ENCODE data around the gene MYO10.

The MYO10 gene

DNA sequence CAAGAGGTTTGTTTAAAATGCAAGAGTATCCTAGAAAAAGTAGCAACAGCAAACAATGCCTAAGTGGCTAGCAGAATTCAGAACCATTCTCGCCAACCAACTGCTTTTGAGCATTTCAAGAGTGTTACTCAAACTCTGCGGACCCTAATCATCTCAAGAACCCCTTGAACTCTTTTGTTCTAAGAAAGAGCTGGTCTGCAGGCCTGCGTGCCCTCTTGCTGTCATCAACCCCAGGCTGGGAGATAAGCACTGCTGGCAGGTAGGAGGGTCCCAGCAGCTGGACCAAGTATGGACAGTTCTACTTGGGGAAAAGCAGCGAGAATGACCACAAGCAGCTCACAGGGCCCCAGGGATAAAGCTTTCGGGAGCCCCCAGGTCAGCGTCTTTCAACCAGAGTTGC lies 38.3 kb downstream of the MYO10 start:
- no peak overlapping the region for H3K9ac ChIP-seq (ENCODE audit: low read length in 2 of 2)
- H3K36me3 ChIP-seq (ENCODE audit: control insufficient read depth in 2 of 2, insufficient read depth in 2 of 2, low read length in 2 of 2): no peaks in the 10 kb centered on the region
- no peaks in the 10 kb centered on the region for H3K27me3 ChIP-seq (ENCODE audit: control insufficient read depth in 1 of 2, insufficient read depth in 2 of 2, low read length in 2 of 2)
- H3K4me1 ChIP-seq (ENCODE audit: control insufficient read depth, insufficient read depth, low read length): peaks cover 4% of the 10 kb centered on the region
- no peak overlapping the region for H3K27ac ChIP-seq (ENCODE audit: low read length)
- H3K9me3 ChIP-seq (ENCODE audit: control insufficient read depth in 2 of 2, low read length in 2 of 2): no peaks in the 10 kb centered on the region
- H3K4me3 ChIP-seq (ENCODE audit: low read length in 2 of 2): no peak overlapping the region

DNA sequence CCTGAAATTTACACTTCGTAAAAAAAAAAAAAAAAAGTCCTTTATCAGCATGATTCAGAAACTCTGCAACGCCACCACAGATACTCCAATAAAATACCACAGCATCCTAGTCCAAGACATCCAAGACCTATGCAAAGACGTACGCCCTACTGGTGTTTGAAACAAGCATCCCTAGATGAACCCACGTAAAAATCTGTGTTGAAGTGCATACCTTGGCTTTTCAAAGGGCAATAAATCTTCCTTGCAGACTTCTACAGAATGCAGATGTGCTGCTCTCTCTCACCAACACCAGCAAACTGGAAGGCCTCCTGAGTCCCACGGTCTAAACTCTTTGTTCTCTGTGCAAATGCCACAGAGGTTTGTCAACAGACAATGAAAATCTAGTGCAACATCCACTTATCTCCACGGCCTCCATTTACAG lies 38.8 kb downstream of the MYO10 start:
- Histone ChIP-seq H3K27me3 (ENCODE audit: control insufficient read depth in 1 of 2, insufficient read depth in 2 of 2, low read length in 2 of 2) (no peaks in the 10 kb centered on the region), H3K9ac (ENCODE audit: low read length in 2 of 2) (no peak overlapping the region), H3K36me3 (ENCODE audit: control insufficient read depth in 2 of 2, insufficient read depth in 2 of 2, low read length in 2 of 2) (no peaks in the 10 kb centered on the region), H3K4me1 (ENCODE audit: control insufficient read depth, insufficient read depth, low read length) (peaks cover 4% of the 10 kb centered on the region), H3K4me3 (ENCODE audit: low read length in 2 of 2) (no peak overlapping the region), H3K9me3 (ENCODE audit: control insufficient read depth in 2 of 2, low read length in 2 of 2) (no peaks in the 10 kb centered on the region), H3K27ac (ENCODE audit: low read length) (no peak overlapping the region)

DNA sequence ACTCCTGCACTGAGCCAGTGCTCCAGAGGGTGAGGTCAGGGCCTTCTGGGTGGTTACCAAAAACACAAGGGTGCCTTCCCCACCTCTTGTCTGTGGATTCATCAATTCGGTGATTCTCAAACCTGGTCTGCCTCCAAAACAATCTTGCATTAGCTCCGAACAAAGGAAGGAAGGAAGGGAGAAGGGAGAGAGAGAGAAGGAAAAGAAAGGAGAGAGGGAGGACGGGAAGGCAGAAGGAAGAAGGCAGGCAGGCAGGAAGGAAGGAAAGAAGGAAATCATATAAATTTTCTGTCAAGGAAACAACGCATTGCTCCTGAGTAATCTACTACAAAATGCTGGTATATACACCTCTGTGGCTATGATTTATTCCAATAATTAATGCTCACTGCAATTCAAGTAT lies 39.3 kb downstream of the MYO10 start:
- H3K4me3 ChIP-seq (ENCODE audit: low read length in 2 of 2): no peak overlapping the region

DNA sequence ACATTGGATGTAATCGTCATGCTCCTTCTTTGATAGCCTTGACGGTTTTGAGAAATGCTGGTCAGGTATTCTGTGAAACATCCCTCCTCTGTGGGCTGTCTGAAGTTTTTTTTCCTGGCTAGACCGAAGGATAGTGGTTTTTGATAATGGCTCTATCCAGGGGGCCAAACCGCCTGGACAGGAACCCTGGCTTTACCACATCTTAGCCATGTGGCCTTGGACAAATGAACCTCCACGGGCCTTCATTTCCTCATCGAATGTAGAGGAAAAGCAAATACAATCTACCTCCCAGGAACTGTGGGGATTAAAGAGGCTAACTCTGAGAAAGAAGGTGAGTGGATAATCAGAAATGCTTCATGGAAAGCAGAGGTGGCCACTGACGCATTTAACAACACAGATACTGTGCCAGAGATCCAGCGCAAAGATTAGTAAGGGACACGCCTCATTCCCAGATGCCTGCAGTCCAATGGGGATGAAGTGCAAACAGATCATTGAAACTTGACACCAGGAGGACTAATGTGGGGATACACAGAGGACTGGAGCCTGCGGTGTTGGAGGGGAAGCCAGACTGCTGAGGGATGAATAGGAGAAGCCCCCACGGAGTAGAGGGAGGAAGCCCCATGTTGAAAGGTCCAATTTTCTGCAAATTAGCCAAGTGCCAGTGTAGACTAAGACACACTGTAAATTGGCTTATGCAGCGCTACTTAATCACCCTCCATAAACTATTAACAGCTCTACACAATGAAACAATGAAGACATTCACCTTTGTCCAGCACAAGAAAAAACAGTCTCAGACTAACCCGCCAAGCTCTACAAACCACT lies 41.6 kb downstream of the MYO10 start:
- no peaks in the 10 kb centered on the region for H3K9me3 ChIP-seq (ENCODE audit: control insufficient read depth in 2 of 2, low read length in 2 of 2)
- no peak overlapping the region for H3K27ac ChIP-seq (ENCODE audit: low read length)
- H3K27me3 ChIP-seq (ENCODE audit: control insufficient read depth in 1 of 2, insufficient read depth in 2 of 2, low read length in 2 of 2): no peaks in the 10 kb centered on the region
- peaks cover 4% of the 10 kb centered on the region for H3K4me1 ChIP-seq (ENCODE audit: control insufficient read depth, insufficient read depth, low read length)
- H3K9ac ChIP-seq (ENCODE audit: low read length in 2 of 2): no peak overlapping the region
- H3K4me3 ChIP-seq (ENCODE audit: low read length in 2 of 2): no peak overlapping the region
- H3K36me3 ChIP-seq (ENCODE audit: control insufficient read depth in 2 of 2, insufficient read depth in 2 of 2, low read length in 2 of 2): no peaks in the 10 kb centered on the region

More for the DNA sequence above, 39.3 kb downstream of the MYO10 start:
- H3K27me3 ChIP-seq (ENCODE audit: control insufficient read depth in 1 of 2, insufficient read depth in 2 of 2, low read length in 2 of 2): no peaks in the 10 kb centered on the region
- H3K27ac ChIP-seq (ENCODE audit: low read length): no peak overlapping the region
- H3K36me3 ChIP-seq (ENCODE audit: control insufficient read depth in 2 of 2, insufficient read depth in 2 of 2, low read length in 2 of 2): no peaks in the 10 kb centered on the region
- no peaks in the 10 kb centered on the region for H3K9me3 ChIP-seq (ENCODE audit: control insufficient read depth in 2 of 2, low read length in 2 of 2)
- no peak overlapping the region for H3K9ac ChIP-seq (ENCODE audit: low read length in 2 of 2)
- H3K4me1 ChIP-seq (ENCODE audit: control insufficient read depth, insufficient read depth, low read length): peaks cover 4% of the 10 kb centered on the region

DNA sequence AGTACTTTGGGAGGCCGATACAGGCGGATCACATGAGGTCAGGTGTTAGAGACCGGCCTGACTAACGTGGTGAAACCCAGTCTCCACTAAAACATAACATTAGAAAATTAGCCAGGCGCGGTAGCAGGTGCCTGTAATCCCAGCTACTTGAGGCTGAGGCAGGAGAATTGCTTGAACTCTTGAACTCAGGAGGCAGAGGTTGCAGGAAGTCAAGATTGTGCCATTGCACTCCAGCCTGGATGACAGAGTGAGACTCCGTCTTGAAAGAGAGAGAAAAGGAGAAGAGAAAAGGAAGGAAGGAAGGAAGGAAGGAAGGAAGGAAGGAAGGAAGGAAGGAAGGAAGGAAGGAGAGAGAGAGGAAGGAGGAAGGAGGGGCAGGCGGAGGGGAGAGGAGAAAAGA lies 45.1 kb downstream of the MYO10 start:
- no peak overlapping the region for H3K27ac ChIP-seq (ENCODE audit: low read length)
- H3K4me3 ChIP-seq (ENCODE audit: low read length in 2 of 2): no peak overlapping the region
- no peaks in the 10 kb centered on the region for H3K36me3 ChIP-seq (ENCODE audit: control insufficient read depth in 2 of 2, insufficient read depth in 2 of 2, low read length in 2 of 2)
- peaks cover 6% of the 10 kb centered on the region for H3K4me1 ChIP-seq (ENCODE audit: control insufficient read depth, insufficient read depth, low read length)
- H3K9ac ChIP-seq (ENCODE audit: low read length in 2 of 2): no peak overlapping the region
- H3K27me3 ChIP-seq (ENCODE audit: control insufficient read depth in 1 of 2, insufficient read depth in 2 of 2, low read length in 2 of 2): no peaks in the 10 kb centered on the region
- H3K9me3 ChIP-seq (ENCODE audit: control insufficient read depth in 2 of 2, low read length in 2 of 2): no peaks in the 10 kb centered on the region

DNA sequence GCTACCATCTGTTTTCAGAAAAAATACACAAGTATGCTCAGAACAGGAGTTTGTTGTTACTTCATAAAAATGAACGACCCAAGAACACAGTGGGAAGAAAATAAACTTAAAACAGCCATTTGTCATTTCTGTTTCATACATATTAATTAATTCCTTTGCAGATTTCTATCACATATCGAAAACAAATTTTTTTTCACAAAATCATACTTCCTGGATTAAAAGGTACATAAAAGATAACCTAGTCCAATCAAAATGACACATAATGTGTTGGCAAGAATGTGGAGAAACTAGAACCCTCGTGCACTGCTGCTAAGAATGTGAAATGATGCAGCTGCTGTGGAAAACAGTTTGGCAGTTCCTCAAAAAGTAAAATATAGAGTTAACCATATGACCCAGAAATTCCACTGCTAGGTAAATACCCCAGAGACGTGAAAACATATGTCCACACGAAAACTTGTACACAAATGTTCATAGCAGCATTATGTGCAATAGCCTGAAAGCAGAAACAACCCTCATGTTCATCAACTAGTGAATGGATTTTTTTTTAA lies 46.0 kb downstream of the MYO10 start:
- Histone ChIP-seq H3K9ac (ENCODE audit: low read length in 2 of 2) (no peak overlapping the region), H3K27ac (ENCODE audit: low read length) (no peak overlapping the region), H3K27me3 (ENCODE audit: control insufficient read depth in 1 of 2, insufficient read depth in 2 of 2, low read length in 2 of 2) (no peaks in the 10 kb centered on the region), H3K4me1 (ENCODE audit: control insufficient read depth, insufficient read depth, low read length) (peaks cover 9% of the 10 kb centered on the region), H3K9me3 (ENCODE audit: control insufficient read depth in 2 of 2, low read length in 2 of 2) (no peaks in the 10 kb centered on the region), H3K4me3 (ENCODE audit: low read length in 2 of 2) (no peak overlapping the region), H3K36me3 (ENCODE audit: control insufficient read depth in 2 of 2, insufficient read depth in 2 of 2, low read length in 2 of 2) (no peaks in the 10 kb centered on the region)

DNA sequence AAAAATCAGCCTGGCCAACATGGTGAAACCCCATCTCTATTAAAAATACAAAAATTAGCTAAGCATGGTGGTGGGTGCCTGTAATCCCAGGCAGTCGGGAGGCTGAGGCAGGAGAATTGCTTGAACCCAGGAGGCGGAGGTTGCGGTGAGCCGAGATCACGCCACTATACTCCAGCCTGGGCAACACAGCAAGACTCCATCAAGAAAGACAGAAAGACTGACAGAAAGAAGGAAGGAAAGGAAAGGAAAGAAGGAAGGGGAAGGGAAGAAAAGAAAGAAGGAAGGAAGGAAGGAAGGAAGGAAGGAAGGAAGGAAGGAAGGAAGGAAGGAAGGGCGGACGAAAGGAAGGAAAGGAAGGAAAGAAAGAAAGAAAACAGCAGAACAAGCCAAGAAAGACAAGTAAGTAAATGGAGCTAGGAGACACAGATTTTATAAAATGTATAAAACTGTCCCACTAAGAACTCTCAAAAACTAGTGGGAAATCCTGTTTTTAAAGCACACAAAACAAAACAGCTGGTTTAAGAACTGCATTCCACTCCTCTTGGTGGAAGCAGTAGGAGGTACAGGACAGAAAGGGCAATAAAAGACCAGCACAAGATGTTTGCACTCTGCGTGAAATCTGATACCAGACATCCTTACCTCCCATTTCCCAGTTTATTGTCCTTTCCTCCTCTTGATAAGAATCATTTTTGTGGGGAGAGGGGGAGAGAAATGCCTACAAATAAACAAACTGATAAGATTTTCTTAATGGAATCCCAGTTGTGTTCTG lies 46.7 kb downstream of the MYO10 start:
- H3K36me3 ChIP-seq (ENCODE audit: control insufficient read depth in 2 of 2, insufficient read depth in 2 of 2, low read length in 2 of 2): no peaks in the 10 kb centered on the region
- H3K4me3 ChIP-seq (ENCODE audit: low read length in 2 of 2): no peak overlapping the region
- no peak overlapping the region for H3K9ac ChIP-seq (ENCODE audit: low read length in 2 of 2)
- H3K9me3 ChIP-seq (ENCODE audit: control insufficient read depth in 2 of 2, low read length in 2 of 2): no peaks in the 10 kb centered on the region
- H3K27me3 ChIP-seq (ENCODE audit: control insufficient read depth in 1 of 2, insufficient read depth in 2 of 2, low read length in 2 of 2): no peaks in the 10 kb centered on the region
- peaks cover 9% of the 10 kb centered on the region for H3K4me1 ChIP-seq (ENCODE audit: control insufficient read depth, insufficient read depth, low read length)
- H3K27ac ChIP-seq (ENCODE audit: low read length): no peak overlapping the region

DNA sequence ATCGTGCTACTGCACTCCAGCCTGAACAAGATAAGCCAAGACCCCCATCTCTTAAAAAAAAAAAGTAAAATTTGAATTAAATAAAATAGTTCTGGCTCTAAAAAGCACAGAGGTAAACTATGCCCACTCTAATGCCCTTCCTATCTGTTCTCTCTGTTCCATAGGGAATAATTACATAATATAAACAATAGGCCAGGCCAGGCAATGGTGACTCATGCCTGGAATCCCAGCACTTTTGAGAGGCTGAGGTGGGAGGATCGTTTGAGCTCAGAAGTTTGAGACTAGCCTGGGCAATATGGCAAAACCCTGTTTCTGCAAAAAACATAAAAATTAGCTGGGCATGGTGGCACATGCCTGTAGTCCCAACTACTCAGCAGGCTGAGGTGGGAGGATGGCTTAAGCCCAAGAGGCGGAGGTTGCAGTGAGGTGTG lies 47.4 kb downstream of the MYO10 start:
- no peaks in the 10 kb centered on the region for H3K27me3 ChIP-seq (ENCODE audit: control insufficient read depth in 1 of 2, insufficient read depth in 2 of 2, low read length in 2 of 2)
- H3K9ac ChIP-seq (ENCODE audit: low read length in 2 of 2): no peak overlapping the region
- no peaks in the 10 kb centered on the region for H3K36me3 ChIP-seq (ENCODE audit: control insufficient read depth in 2 of 2, insufficient read depth in 2 of 2, low read length in 2 of 2)
- peaks cover 9% of the 10 kb centered on the region for H3K4me1 ChIP-seq (ENCODE audit: control insufficient read depth, insufficient read depth, low read length)
- H3K4me3 ChIP-seq (ENCODE audit: low read length in 2 of 2): no peak overlapping the region
- H3K27ac ChIP-seq (ENCODE audit: low read length): no peak overlapping the region
- no peaks in the 10 kb centered on the region for H3K9me3 ChIP-seq (ENCODE audit: control insufficient read depth in 2 of 2, low read length in 2 of 2)

DNA sequence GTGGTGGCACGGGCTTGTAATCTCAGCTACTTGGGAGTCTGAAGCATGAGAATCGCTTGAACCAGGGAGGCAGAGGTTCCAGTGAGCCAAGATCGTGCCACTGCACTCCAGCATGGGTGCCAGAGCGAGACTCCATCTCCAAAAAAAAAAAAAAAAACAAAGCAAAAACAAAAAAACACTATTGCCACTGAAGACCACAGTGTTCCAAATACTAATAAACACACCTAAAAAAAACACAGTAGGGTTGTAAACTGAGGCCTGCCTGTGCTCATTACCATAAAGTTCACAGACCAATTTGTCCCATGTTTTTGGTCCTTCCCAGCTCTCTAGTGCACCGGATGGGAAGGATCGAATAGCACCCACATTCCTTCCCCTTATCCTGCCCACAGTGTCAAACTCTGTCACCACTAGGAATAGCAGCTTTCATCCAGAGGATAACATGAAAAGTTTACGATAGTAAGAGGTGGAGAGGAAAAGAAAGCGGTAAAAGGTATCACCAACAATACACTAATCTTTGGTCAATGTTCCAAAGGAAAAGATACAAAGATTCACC lies 49.2 kb downstream of the MYO10 start:
- no peaks in the 10 kb centered on the region for H3K36me3 ChIP-seq (ENCODE audit: control insufficient read depth in 2 of 2, insufficient read depth in 2 of 2, low read length in 2 of 2)
- H3K4me1 ChIP-seq (ENCODE audit: control insufficient read depth, insufficient read depth, low read length): peaks cover 9% of the 10 kb centered on the region
- no peaks in the 10 kb centered on the region for H3K9me3 ChIP-seq (ENCODE audit: control insufficient read depth in 2 of 2, low read length in 2 of 2)
- no peak overlapping the region for H3K9ac ChIP-seq (ENCODE audit: low read length in 2 of 2)
- H3K4me3 ChIP-seq (ENCODE audit: low read length in 2 of 2): no peak overlapping the region
- H3K27ac ChIP-seq (ENCODE audit: low read length): no peak overlapping the region
- H3K27me3 ChIP-seq (ENCODE audit: control insufficient read depth in 1 of 2, insufficient read depth in 2 of 2, low read length in 2 of 2): no peaks in the 10 kb centered on the region

DNA sequence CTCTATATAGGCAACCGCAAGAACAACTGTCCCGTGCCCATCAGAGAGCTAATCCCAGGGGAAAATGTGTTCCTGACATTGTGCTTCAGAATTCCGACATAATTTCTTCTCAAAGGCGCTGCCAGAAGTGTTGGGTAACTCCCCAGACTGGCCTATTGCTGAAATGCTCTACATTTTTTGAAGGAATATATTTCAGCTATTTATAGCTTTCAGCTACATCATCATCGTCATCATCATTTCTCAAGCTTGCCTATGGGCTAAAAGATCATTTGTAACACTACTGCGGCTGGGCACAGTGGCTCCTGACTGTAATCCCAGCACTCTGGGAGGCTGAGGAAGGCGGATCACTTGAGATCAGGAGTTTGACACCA lies 49.7 kb downstream of the MYO10 start:
- Histone ChIP-seq H3K27ac (ENCODE audit: low read length) (no peak overlapping the region), H3K4me1 (ENCODE audit: control insufficient read depth, insufficient read depth, low read length) (peaks cover 9% of the 10 kb centered on the region), H3K4me3 (ENCODE audit: low read length in 2 of 2) (no peak overlapping the region), H3K9ac (ENCODE audit: low read length in 2 of 2) (no peak overlapping the region), H3K9me3 (ENCODE audit: control insufficient read depth in 2 of 2, low read length in 2 of 2) (no peaks in the 10 kb centered on the region), H3K27me3 (ENCODE audit: control insufficient read depth in 1 of 2, insufficient read depth in 2 of 2, low read length in 2 of 2) (no peaks in the 10 kb centered on the region), H3K36me3 (ENCODE audit: control insufficient read depth in 2 of 2, insufficient read depth in 2 of 2, low read length in 2 of 2) (no peaks in the 10 kb centered on the region)
